ENCODE measurements around the gene SRPK1. TPM values are rescaled to one million over a fixed set of nuclear protein-coding genes. Genes with fewer than 3 reads are reported as not detected.

Gene SRPK1
- total and polyA plus RNA-seq, 2 of the 8 experiments (the other 6 are each of a cell fraction or from before 2014, with no cell fraction given), result 25.7 to 116 TPM

DNA sequence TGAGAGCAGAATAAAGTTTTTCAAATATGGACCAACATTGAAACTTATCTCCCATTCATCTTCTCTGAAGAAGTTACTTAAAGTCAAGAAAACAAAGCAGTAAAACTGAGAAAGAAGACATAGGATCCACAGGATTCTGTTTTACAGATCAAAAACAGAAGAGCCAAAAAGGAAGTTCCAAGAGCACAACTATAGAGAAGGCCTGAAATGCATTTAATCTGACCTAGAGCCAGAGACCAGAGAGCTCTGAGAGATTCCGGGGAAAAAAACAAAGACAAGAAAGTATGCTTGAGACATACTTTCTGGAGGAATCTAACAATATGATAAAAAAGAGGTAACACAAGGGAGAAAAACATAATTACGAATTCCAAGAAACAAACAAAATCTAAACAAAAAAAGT, 26.1 kb downstream of the SRPK1 start (continued):
- no peak for TF ChIP-seq EP300 (IDR thresholded peaks at IDR 0.05; ENCODE audit: borderline replicate concordance in 1 of 2, low read depth in 2 of 2, low read length in 2 of 2)
- TF ChIP-seq, protein P1, sequence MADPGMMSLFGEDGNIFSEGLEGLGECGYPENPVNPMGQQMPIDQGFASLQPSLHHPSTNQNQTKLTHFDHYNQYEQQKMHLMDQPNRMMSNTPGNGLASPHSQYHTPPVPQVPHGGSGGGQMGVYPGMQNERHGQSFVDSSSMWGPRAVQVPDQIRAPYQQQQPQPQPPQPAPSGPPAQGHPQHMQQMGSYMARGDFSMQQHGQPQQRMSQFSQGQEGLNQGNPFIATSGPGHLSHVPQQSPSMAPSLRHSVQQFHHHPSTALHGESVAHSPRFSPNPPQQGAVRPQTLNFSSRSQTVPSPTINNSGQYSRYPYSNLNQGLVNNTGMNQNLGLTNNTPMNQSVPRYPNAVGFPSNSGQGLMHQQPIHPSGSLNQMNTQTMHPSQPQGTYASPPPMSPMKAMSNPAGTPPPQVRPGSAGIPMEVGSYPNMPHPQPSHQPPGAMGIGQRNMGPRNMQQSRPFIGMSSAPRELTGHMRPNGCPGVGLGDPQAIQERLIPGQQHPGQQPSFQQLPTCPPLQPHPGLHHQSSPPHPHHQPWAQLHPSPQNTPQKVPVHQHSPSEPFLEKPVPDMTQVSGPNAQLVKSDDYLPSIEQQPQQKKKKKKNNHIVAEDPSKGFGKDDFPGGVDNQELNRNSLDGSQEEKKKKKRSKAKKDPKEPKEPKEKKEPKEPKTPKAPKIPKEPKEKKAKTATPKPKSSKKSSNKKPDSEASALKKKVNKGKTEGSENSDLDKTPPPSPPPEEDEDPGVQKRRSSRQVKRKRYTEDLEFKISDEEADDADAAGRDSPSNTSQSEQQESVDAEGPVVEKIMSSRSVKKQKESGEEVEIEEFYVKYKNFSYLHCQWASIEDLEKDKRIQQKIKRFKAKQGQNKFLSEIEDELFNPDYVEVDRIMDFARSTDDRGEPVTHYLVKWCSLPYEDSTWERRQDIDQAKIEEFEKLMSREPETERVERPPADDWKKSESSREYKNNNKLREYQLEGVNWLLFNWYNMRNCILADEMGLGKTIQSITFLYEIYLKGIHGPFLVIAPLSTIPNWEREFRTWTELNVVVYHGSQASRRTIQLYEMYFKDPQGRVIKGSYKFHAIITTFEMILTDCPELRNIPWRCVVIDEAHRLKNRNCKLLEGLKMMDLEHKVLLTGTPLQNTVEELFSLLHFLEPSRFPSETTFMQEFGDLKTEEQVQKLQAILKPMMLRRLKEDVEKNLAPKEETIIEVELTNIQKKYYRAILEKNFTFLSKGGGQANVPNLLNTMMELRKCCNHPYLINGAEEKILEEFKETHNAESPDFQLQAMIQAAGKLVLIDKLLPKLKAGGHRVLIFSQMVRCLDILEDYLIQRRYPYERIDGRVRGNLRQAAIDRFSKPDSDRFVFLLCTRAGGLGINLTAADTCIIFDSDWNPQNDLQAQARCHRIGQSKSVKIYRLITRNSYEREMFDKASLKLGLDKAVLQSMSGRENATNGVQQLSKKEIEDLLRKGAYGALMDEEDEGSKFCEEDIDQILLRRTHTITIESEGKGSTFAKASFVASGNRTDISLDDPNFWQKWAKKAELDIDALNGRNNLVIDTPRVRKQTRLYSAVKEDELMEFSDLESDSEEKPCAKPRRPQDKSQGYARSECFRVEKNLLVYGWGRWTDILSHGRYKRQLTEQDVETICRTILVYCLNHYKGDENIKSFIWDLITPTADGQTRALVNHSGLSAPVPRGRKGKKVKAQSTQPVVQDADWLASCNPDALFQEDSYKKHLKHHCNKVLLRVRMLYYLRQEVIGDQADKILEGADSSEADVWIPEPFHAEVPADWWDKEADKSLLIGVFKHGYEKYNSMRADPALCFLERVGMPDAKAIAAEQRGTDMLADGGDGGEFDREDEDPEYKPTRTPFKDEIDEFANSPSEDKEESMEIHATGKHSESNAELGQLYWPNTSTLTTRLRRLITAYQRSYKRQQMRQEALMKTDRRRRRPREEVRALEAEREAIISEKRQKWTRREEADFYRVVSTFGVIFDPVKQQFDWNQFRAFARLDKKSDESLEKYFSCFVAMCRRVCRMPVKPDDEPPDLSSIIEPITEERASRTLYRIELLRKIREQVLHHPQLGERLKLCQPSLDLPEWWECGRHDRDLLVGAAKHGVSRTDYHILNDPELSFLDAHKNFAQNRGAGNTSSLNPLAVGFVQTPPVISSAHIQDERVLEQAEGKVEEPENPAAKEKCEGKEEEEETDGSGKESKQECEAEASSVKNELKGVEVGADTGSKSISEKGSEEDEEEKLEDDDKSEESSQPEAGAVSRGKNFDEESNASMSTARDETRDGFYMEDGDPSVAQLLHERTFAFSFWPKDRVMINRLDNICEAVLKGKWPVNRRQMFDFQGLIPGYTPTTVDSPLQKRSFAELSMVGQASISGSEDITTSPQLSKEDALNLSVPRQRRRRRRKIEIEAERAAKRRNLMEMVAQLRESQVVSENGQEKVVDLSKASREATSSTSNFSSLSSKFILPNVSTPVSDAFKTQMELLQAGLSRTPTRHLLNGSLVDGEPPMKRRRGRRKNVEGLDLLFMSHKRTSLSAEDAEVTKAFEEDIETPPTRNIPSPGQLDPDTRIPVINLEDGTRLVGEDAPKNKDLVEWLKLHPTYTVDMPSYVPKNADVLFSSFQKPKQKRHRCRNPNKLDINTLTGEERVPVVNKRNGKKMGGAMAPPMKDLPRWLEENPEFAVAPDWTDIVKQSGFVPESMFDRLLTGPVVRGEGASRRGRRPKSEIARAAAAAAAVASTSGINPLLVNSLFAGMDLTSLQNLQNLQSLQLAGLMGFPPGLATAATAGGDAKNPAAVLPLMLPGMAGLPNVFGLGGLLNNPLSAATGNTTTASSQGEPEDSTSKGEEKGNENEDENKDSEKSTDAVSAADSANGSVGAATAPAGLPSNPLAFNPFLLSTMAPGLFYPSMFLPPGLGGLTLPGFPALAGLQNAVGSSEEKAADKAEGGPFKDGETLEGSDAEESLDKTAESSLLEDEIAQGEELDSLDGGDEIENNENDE (IDR thresholded peaks at IDR 0.05; ENCODE audit: insufficient replicate concordance, low read length), result no peak
